Left lung (tissue), 10 donors: ENCODE data around the gene BDP1. TPM values are rescaled to one million over a fixed set of nuclear protein-coding genes. Genes with fewer than 3 reads are reported as not detected.
A peak's percentile ranks its signal among the peaks of the same experiment; 100 is the strongest.
"Not testable (repeated sequence)": the region's sequence is repeated elsewhere in the genome, so short reads cannot be mapped to it uniquely, and the experiment has no call there.

Experiments
- ATAC-seq: fragments of 200-7000 bp; cut with Tn5 transposase; one replicate; pipeline ENCODE4 v1.9.1; 2020; ENCODE audit warnings: moderate library complexity
- DNase-seq, 4 donors: peaks; one replicate each; pipeline ENCODE4 v3.0.0-alpha.2; 2013 to 2020
- H3K27ac ChIP-seq, 2 donors: fragments of 200-600 bp; sonication (generic) in 1 of 2; one replicate each; pipeline versions ENCODE4 v1.5.0 to v1.8.0; 2020 to 2021
- H3K27me3 ChIP-seq, 2 donors: fragments of 200-600 bp; sonication (generic) in 1 of 2; one replicate each; pipeline versions ENCODE4 v1.5.0 to v1.8.0; 2020 to 2021
- H3K36me3 ChIP-seq, 2 donors: fragments of 200-600 bp; sonication (generic) in 1 of 2; one replicate each; pipeline versions ENCODE4 v1.5.0 to v1.8.0; 2020 to 2021
- H3K4me1 ChIP-seq, 2 donors: fragments of 200-600 bp; one replicate each; pipeline ENCODE4 v1.8.0; 2021
- H3K4me3 ChIP-seq, 2 donors: fragments of 200-600 bp; sonication (generic) in 1 of 2; one replicate each; pipeline versions ENCODE4 v1.5.0 to v1.8.0; 2020 to 2021; ENCODE audit warnings: mild to moderate bottlenecking in 1 of 2
- H3K9me3 ChIP-seq, 2 donors: fragments of 200-600 bp; sonication (generic) in 1 of 2; one replicate each; pipeline versions ENCODE4 v1.5.0 to v1.8.0; 2020 to 2021
- intact Hi-C, 2 donors: fragments of 100-400 bp; cut with DNase I; formaldehyde crosslinking; loops; one replicate each; pipeline versions ENCODE4 v1.11.2 to v1.14.2; 2022
- polyA plus RNA-seq, 6 donors: library from polyadenylated mRNA; unstranded; fragments of 120-200 nt; gene quantifications; one replicate each; pipeline ENCODE4 v1.2.1, GENCODE V29; 2013; ENCODE audit not compliant: insufficient read length in 6 of 6
- total RNA-seq, 2 donors: library from RNA; stranded (reverse); fragmentation: NEBNext Ultra II Directional; extraction: Animal tissue kit (Norgen Biotek cat#: 25700); gene quantifications; one replicate each; pipeline ENCODE4 v1.2.1, GENCODE V29; 2021
- TF ChIP-seq, protein P1 (sequence below), 2 donors: fragments of 200-600 bp; sonication (generic) in 1 of 2; IDR thresholded peaks; one replicate each; pipeline versions ENCODE4 v1.5.0 to v1.8.0; 2021; ENCODE audit warnings: antibody characterized with exemption in 2 of 2
- donor health status: DM: no; HTN: yes; CAD: no.
- donor health status: DM: no; HTN: no; CAD: no.

BDP1 gene
- total and polyA plus RNA-seq, 8 donors = 24.7 to 48.6 (median 43.4) TPM

DNA sequence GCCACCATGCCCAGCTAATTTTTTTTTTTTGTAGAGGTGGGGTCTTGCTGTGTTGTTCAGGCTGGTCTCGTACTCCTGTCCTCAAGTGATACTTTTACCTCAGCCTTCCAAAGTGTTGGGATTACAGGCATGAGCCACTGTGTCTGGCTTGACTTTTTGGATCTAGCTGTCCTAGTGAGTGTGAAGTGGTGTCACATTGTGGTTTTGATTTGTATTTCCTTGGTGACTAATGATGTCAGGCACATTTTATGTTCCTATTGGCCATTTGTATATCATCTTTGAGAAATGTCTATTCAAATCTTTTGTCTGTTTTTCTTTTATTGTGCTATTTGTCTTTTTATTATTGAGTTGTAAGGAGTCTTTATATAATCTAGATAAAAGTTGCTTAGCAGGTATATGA, 78.2 kb downstream of the BDP1 start:
- peak in 1 of 4 donors; percentile 1 for DNase-seq
- intact Hi-C loops = no loop called here
- TF ChIP-seq, protein P1, sequence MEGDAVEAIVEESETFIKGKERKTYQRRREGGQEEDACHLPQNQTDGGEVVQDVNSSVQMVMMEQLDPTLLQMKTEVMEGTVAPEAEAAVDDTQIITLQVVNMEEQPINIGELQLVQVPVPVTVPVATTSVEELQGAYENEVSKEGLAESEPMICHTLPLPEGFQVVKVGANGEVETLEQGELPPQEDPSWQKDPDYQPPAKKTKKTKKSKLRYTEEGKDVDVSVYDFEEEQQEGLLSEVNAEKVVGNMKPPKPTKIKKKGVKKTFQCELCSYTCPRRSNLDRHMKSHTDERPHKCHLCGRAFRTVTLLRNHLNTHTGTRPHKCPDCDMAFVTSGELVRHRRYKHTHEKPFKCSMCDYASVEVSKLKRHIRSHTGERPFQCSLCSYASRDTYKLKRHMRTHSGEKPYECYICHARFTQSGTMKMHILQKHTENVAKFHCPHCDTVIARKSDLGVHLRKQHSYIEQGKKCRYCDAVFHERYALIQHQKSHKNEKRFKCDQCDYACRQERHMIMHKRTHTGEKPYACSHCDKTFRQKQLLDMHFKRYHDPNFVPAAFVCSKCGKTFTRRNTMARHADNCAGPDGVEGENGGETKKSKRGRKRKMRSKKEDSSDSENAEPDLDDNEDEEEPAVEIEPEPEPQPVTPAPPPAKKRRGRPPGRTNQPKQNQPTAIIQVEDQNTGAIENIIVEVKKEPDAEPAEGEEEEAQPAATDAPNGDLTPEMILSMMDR (IDR thresholded peaks at IDR 0.05) = no peak

DNA sequence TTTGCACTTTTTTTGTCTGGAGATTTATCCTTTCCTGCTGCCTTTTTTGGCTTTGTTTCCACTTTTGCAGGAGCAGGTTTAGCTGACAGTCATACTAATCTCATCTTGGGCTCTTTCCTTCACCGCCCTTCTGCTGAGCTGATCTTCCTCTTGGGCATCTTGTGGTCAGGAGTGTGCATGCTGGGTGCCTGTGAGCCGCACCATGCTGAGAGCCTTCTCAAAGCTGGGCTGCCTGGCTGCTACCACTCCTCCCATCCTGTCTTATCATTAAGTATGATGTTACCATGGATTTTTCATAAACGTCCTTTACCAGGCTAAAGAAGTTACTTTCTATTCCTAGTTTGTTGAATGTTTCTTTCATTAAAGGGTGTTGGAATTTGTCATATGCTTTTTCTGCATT, 82.2 kb downstream of the BDP1 start:
- H3K27me3 ChIP-seq = no peaks in the 10 kb centered on the region
- no peak for DNase-seq
- no peak overlapping the region for H3K4me3 ChIP-seq
- intact Hi-C loops = no loop called here
- H3K9me3 ChIP-seq = no peaks in the 10 kb centered on the region
- TF ChIP-seq, protein P1 (IDR thresholded peaks at IDR 0.05) = no peak
- H3K36me3 ChIP-seq = peaks cover 0 to 65% of the 10 kb centered on the region in 2 donors
- peaks cover 0 to 7% of the 10 kb centered on the region in 2 donors for H3K4me1 ChIP-seq
- H3K27ac ChIP-seq = no peak overlapping the region
- ATAC-seq = no peak

More for the DNA sequence above, 78.2 kb downstream of the BDP1 start:
- Histone ChIP-seq H3K27me3 (no peaks in the 10 kb centered on the region), H3K4me1 (peaks cover 0 to 7% of the 10 kb centered on the region in 2 donors), H3K9me3 (no peaks in the 10 kb centered on the region), H3K4me3 (no peak overlapping the region), H3K27ac (peak overlapping the region in 1 of 2 donors; percentile 10), H3K36me3 (peaks cover 0 to 41% of the 10 kb centered on the region in 2 donors)
- peak; percentile 67 for ATAC-seq

DNA sequence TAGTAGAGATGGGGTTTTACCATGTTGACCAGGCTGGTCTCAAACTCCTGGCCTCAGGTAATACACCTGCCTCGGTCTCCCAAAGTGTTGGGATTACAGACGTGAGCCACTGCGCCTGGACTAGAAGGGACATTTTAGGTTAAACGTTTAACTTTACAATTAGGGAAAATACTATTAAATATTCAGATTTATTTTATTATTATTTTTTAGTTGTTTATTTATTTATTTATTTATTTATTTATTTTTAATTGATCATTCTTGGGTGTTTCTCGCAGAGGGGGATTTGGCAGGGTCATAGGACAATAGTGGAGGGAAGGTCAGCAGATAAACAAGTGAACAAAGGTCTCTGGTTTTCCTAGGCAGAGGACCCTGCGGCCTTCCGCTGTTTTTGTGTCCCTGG, 95.4 kb downstream of the BDP1 start:
- H3K4me1 ChIP-seq, ATAC-seq, H3K4me3 ChIP-seq, DNase-seq, H3K27me3 ChIP-seq, intact Hi-C loops, H3K9me3 ChIP-seq, H3K27ac ChIP-seq: not testable (repeated sequence)
- H3K36me3 ChIP-seq = peaks cover 0 to 95% of the 10 kb centered on the region in 2 donors

DNA sequence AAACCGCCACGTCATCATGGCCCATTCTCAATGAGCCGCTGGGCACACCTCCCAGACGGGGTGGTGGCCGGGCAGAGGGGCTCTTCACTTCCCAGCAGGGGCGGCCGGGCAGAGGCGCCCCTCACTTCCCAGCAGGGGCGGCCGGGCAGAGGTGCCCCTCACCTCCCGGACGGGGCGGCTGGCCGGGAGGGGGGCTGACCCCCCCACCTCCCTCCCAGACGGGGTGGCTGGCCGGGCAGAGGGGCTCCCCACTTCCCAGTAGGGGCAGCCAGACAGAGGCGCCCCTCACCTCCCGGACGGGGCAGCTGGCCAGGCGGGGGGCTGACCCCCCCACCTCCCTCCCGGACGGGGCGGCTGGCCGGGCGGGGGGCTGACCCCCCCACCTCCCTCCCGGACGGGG, 96.1 kb downstream of the BDP1 start:
- H3K4me3 ChIP-seq, H3K27ac ChIP-seq, H3K9me3 ChIP-seq, H3K27me3 ChIP-seq, H3K4me1 ChIP-seq, intact Hi-C loops, DNase-seq, ATAC-seq: not testable (repeated sequence)
- H3K36me3 ChIP-seq = peaks cover 0 to 95% of the 10 kb centered on the region in 2 donors

DNA sequence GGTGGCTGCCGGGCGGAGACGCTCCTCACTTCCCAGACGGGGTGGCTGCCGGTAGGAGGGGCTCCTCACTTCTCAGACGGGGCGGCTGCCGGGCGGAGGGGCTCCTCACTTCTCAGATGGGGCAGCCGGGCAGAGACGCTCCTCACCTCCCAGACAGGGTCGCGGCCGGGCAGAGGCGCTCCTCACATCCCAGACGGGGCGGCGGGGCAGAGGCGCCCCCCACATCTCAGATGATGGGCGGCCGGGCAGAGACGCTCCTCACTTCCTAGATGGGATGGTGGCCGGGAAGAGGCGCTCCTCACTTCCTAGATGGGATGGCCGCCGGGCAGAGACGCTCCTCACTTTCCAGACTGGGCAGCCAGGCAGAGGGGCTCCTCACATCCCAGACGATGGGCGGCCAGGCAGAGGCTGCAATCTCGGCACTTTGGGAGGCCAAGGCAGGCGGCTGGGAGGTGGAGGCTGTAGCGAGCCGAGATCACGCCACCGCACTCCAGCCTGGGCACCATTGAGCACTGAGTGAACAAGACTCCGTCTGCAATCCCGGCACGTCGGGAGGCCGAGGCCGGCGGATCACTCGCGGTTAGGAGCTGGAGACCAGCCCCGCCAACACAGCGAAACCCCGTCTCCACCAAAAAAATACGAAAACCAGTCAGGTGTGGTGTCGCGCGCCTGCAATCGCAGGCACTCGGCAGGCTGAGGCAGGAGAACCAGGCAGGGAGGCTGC, 96.7 kb downstream of the BDP1 start:
- H3K4me3 ChIP-seq, H3K27ac ChIP-seq, DNase-seq, H3K9me3 ChIP-seq, intact Hi-C loops, H3K27me3 ChIP-seq, H3K4me1 ChIP-seq, ATAC-seq: not testable (repeated sequence)
- H3K36me3 ChIP-seq = peaks cover 0 to 95% of the 10 kb centered on the region in 2 donors

DNA sequence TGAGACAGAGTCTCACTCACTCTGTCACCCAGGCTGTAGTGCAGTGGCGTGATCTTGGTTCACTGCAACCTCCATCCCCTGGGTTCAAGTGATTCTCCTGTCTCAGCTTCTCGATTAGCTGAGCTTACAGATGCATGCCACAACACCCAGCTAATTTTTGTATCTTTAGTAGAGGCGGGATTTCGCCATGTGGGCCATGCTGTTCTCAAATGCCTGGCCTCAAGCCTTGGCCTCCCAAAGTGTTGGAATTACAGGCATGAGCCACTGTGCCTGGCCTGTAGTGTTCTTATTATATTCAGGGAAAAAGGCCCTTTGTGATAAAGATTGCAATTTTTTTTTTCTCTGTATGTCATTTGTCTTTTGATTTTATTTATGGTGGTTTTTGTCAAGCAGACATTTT, 107.7 kb downstream of the BDP1 start:
- Histone ChIP-seq H3K27ac (no peak overlapping the region), H3K4me1 (no peaks in the 10 kb centered on the region), H3K4me3 (no peak overlapping the region), H3K9me3 (no peaks in the 10 kb centered on the region), H3K36me3 (peaks cover 0 to 78% of the 10 kb centered on the region in 2 donors), H3K27me3 (no peaks in the 10 kb centered on the region)
- DNase-seq (no peak), ATAC-seq (no peak)
- TF ChIP-seq, protein P1 (IDR thresholded peaks at IDR 0.05) = no peak
- intact Hi-C loops = no loop called here

DNA sequence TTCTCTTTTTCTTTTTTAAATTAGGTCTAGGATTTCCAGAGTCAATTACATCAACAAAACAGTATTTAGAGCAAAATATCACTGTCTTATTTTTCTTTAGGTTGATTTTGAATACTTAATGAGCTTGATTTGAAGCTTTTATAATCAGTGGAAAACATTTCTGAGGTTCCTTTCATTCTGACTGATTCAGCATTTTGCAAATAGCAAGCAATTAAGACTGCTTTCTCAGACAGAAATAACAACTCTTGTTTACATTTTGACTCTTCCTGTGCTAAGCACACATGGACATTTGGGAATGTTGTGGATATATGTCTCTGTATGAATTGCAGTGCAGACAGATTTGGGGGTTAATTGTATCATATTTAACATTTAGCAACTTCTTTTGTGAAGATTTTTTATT, 109.4 kb downstream of the BDP1 start:
- Histone ChIP-seq H3K36me3 (peaks cover 0 to 66% of the 10 kb centered on the region in 2 donors), H3K27me3 (no peaks in the 10 kb centered on the region), H3K4me3 (no peak overlapping the region), H3K27ac (no peak overlapping the region), H3K9me3 (no peaks in the 10 kb centered on the region), H3K4me1 (no peaks in the 10 kb centered on the region)
- DNase-seq (no peak), ATAC-seq (no peak)
- intact Hi-C loops = no loop called here
- TF ChIP-seq, protein P1 (IDR thresholded peaks at IDR 0.05) = no peak
